Omental fat pad (tissue), 4 donors: ENCODE data around the gene LGR6. TPM values are rescaled to one million over a fixed set of nuclear protein-coding genes. Genes with fewer than 3 reads are reported as not detected.
A peak's percentile ranks its signal among the peaks of the same experiment; 100 is the strongest.

Experiments used
- ATAC-seq: fragments of 150-250 bp; one replicate; pipeline ENCODE4 v1.9.1; 2016; ENCODE audit warnings: mild to moderate bottlenecking, moderate library complexity; ENCODE audit not compliant: low FRiP score
- DNase-seq: peaks from one replicate; pipeline ENCODE4 v3.0.0-alpha.2; 2019; ENCODE audit warnings: low spot score
- total RNA-seq, 4 donors: library from RNA; depleted of rRNA; stranded (reverse); fragments of >200 nt; gene quantifications; one replicate each; pipeline ENCODE4 v1.1.0, GENCODE V29; 2016
- TF ChIP-seq, protein P1 (sequence below), 3 donors: fragments of 450-650 bp; IDR thresholded peaks; one replicate each; pipeline ENCODE4 v1.5.1; 2016 to 2017; ENCODE audit warnings: antibody characterized with exemption in 3 of 3, mild to moderate bottlenecking in 3 of 3, moderate library complexity in 2 of 3

LGR6 gene
- total RNA-seq, 4 donors from 2014 or later = 0.28 to 0.32 TPM; not detected in 2

DNA sequence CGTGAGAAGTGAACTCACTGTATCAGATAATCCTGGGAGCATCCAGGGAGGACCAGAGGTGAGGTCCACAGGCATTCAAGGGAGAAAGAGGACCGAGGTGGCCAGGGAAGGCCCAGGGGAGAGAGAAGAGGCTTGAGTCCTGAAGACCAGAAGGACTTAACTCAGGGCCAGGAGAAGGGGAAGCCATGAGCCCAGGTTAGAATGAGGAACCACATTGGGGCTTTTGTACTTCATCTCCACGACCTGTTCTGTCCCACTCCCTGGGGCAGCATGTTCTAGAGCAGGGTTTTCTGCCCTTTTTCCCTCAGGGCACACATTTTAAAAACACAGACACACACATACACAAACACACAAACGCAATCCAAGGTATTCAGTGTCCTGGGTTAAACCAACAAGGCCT is 8.4 kb downstream of the LGR6 start:
- TF ChIP-seq, protein P1, sequence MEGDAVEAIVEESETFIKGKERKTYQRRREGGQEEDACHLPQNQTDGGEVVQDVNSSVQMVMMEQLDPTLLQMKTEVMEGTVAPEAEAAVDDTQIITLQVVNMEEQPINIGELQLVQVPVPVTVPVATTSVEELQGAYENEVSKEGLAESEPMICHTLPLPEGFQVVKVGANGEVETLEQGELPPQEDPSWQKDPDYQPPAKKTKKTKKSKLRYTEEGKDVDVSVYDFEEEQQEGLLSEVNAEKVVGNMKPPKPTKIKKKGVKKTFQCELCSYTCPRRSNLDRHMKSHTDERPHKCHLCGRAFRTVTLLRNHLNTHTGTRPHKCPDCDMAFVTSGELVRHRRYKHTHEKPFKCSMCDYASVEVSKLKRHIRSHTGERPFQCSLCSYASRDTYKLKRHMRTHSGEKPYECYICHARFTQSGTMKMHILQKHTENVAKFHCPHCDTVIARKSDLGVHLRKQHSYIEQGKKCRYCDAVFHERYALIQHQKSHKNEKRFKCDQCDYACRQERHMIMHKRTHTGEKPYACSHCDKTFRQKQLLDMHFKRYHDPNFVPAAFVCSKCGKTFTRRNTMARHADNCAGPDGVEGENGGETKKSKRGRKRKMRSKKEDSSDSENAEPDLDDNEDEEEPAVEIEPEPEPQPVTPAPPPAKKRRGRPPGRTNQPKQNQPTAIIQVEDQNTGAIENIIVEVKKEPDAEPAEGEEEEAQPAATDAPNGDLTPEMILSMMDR (IDR thresholded peaks at IDR 0.05) = no peak
- ATAC-seq = no peak
- DNase-seq = no peak

- DNase-seq (no peak), ATAC-seq (no peak)
- TF ChIP-seq, protein P1 (IDR thresholded peaks at IDR 0.05) = no peak
Measured at GRCh38 chr1:202202500-202203168, 9.0 kb downstream of the LGR6 start.

GRCh38 chr1:202203238-202204039 is 9.8 kb downstream of the LGR6 start:
- TF ChIP-seq, protein P1 (IDR thresholded peaks at IDR 0.05) = no peak
- DNase-seq = no peak
- ATAC-seq = no peak

DNA sequence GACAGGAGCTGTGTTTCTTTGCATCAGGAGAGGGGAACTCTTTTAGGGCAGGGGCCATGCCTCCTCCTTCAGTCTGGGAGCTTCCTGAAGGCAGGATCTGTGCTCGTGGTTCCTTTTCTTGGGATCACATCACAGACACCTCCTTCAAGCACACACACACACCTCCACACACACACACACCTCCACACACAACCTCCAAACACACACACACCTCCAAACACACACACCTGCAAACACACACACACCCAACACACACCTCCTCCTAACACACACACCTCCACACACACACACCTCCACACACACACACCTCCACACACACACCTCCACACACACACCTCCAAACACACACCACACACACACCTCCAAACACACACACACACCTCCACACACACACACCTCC is 10.5 kb downstream of the LGR6 start:
- DNase-seq (no peak), ATAC-seq (no peak)
- TF ChIP-seq, protein P1 (IDR thresholded peaks at IDR 0.05) = no peak

- TF ChIP-seq, protein P1 (IDR thresholded peaks at IDR 0.05) = no peak
- no peak for DNase-seq
- ATAC-seq = no peak
Measured at GRCh38 chr1:202205523-202206190, 12.1 kb downstream of the LGR6 start.

DNA sequence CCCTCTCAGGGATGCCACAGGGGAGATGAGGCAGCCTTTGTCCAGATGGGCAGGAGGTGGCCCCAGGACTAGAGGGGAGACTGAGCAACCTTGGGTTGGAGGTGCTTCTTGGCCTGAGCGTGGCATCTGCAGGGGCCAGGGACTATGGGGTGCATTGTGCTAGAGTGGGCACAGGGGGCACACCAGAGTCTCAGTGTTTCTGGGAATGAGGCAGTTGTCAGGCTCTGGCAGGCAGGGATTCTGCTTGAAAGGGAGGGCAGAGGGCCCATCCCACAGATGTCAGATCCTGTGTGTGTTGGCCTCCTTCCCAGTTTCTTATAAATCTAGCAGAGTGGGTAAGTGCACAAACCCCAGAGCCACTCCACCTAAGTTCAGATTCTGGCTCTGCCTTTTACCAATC is 13.7 kb downstream of the LGR6 start:
- ATAC-seq (peak; percentile 66), DNase-seq (no peak)
- TF ChIP-seq, protein P1 (IDR thresholded peaks at IDR 0.05) = no peak
